ENCODE measurements around the gene KSR1. TPM values are rescaled to one million over a fixed set of nuclear protein-coding genes. Genes with fewer than 3 reads are reported as not detected.

Gene KSR1
- total RNA-seq, 2 donors from 2014 or later: 13.9 to 16.5 TPM

DNA sequence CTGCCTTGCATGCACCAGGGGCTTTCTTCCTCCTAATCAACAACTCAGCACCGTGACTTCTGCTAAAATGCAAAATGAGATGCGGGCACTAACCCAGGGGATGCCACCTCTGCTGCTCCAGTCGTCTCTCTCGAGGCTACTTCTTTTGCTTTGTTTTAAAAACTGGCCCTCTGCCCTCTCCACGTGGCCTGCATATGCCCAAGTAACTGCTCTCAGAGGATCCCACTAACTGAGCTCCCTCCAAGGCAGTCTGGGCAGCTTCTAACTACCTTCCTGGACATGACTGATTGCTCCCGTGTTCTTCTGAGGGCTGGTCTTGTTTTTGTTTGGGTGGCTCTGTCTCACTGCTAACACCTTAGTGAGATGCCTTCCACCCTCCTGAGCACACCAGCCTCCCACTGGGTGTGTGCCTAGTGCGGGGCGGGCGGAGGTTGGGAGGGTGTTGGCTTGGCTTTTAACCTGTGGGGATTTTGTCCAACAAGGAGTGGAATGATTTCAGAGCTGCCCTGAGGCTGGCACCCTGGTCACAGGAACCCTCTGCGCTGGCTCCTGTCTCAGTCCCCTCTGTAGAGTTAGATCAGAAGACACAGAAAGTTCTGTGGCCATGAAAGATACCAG lies 165.8 kb downstream of the KSR1 start:
- no peaks in the 10 kb centered on the region for H3K9me3 ChIP-seq
- H3K4me3 ChIP-seq: no peak overlapping the region
- no peak overlapping the region for H3K27ac ChIP-seq
- no peak overlapping the region for H3K9ac ChIP-seq (ENCODE audit: low read depth in 2 of 2, low read length in 2 of 2)
- no peaks in the 10 kb centered on the region for H3K36me3 ChIP-seq
- H3K4me1 ChIP-seq: no peaks in the 10 kb centered on the region
- no peaks in the 10 kb centered on the region for H3K27me3 ChIP-seq
- TF ChIP-seq, protein P1, sequence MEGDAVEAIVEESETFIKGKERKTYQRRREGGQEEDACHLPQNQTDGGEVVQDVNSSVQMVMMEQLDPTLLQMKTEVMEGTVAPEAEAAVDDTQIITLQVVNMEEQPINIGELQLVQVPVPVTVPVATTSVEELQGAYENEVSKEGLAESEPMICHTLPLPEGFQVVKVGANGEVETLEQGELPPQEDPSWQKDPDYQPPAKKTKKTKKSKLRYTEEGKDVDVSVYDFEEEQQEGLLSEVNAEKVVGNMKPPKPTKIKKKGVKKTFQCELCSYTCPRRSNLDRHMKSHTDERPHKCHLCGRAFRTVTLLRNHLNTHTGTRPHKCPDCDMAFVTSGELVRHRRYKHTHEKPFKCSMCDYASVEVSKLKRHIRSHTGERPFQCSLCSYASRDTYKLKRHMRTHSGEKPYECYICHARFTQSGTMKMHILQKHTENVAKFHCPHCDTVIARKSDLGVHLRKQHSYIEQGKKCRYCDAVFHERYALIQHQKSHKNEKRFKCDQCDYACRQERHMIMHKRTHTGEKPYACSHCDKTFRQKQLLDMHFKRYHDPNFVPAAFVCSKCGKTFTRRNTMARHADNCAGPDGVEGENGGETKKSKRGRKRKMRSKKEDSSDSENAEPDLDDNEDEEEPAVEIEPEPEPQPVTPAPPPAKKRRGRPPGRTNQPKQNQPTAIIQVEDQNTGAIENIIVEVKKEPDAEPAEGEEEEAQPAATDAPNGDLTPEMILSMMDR (IDR thresholded peaks at IDR 0.05): no peak
- DNase-seq: no peak
- intact Hi-C loops (cut with DNase I): no loop called here

DNA sequence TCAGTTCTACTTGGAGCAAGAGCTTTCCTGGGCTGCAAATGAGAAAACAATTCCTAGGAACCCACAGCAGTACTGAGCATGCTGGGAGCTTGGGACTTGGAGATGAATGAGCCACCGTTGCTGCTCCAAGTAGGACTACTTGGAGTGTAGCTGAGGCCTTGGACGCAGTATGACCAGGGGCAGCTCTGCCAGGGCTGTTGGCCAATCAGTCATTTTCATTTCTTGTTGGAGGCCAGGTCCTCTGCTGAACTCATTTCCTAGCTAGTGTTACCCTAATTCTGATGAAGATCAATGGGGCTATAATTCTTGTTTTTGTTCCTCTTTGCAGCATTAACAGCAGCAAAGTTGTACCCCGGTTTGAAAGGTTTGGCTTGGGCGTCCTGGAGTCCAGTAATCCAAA lies 166.7 kb downstream of the KSR1 start:
- no peak for DNase-seq
- Histone ChIP-seq H3K27me3 (no peaks in the 10 kb centered on the region), H3K27ac (no peak overlapping the region), H3K4me3 (no peak overlapping the region), H3K9ac (ENCODE audit: low read depth in 2 of 2, low read length in 2 of 2) (no peak overlapping the region), H3K4me1 (no peaks in the 10 kb centered on the region), H3K36me3 (no peaks in the 10 kb centered on the region), H3K9me3 (no peaks in the 10 kb centered on the region)
- TF ChIP-seq, protein P1 (IDR thresholded peaks at IDR 0.05): no peak
- intact Hi-C loops (cut with DNase I): no loop called here

DNA sequence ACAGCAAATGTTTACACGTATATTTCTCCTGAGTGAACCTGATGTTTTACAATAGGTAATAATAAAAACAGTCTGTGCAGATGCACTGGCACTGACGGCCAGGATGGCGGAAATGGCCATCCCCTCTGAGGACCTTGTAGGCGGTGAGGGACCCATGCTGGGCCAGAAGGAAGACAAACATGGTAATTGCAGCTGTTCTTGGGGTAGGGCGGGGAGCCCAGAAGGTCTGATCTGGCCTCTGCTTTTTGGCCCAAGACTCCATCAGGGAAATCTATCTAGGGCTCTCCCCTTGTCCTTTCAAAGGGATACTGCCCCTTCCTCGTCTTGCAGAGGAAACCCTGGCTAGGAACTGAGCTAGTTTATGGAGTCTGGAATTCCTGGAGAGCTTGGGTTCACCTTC lies 167.4 kb downstream of the KSR1 start:
- H3K27ac ChIP-seq: no peak overlapping the region
- no peak overlapping the region for H3K9ac ChIP-seq (ENCODE audit: low read depth in 2 of 2, low read length in 2 of 2)
- no peaks in the 10 kb centered on the region for H3K36me3 ChIP-seq
- no peak for DNase-seq
- intact Hi-C loops (cut with DNase I): no loop called here
- TF ChIP-seq, protein P1 (IDR thresholded peaks at IDR 0.05): no peak
- no peaks in the 10 kb centered on the region for H3K4me1 ChIP-seq
- H3K9me3 ChIP-seq: no peaks in the 10 kb centered on the region
- no peak overlapping the region for H3K4me3 ChIP-seq
- H3K27me3 ChIP-seq: no peaks in the 10 kb centered on the region

DNA sequence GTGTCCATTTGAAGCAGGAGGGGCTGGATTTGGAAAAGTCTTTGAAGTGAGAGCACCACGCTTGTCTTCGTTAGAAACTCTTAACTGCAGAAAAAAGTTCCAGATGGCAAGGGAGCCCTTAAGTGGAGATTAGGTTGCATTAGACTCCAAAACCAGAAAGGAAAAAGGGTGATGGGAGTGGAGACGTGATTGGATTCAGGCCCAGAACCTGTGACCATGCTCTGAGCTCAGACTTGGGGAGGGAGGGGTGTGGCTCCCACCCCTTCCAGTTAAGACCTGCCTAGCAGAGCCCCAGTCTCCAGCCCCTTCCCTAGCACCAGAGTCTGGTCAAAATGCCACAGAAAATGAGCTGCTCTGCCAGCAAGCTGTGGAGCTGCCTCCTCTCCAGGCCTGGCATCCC lies 168.3 kb downstream of the KSR1 start:
- Histone ChIP-seq H3K27ac (no peak overlapping the region), H3K27me3 (no peaks in the 10 kb centered on the region), H3K4me3 (no peak overlapping the region), H3K4me1 (no peaks in the 10 kb centered on the region), H3K36me3 (no peaks in the 10 kb centered on the region), H3K9me3 (no peaks in the 10 kb centered on the region), H3K9ac (ENCODE audit: low read depth in 2 of 2, low read length in 2 of 2) (no peak overlapping the region)
- intact Hi-C loops (cut with DNase I): no loop called here
- no peak for DNase-seq
- TF ChIP-seq, protein P1 (IDR thresholded peaks at IDR 0.05): no peak

DNA sequence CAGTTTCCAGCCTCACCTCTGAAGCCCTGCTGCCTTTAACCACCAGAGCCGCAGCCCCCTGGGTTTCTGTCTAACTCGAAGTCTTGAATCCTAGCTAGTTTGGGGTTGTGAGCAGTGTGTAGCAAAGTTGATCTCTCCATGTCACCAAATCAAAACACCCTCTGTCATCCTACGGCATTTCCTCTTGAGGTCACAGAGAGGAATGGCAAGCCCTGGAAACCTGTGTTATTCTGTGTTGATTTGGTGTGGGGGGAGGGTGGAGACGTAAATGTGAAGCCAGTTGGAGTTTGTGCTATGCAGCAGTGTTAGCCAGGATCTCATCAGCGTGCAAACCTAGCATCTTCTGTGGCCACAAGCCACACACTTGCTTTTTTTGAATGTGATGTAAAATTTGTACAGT lies 169.6 kb downstream of the KSR1 start:
- no peak overlapping the region for H3K4me3 ChIP-seq
- no peaks in the 10 kb centered on the region for H3K36me3 ChIP-seq
- no peaks in the 10 kb centered on the region for H3K9me3 ChIP-seq
- no peak for DNase-seq
- H3K27me3 ChIP-seq: no peaks in the 10 kb centered on the region
- intact Hi-C loops (cut with DNase I): no loop called here
- no peak overlapping the region for H3K9ac ChIP-seq (ENCODE audit: low read depth in 2 of 2, low read length in 2 of 2)
- no peak overlapping the region for H3K27ac ChIP-seq
- peaks cover 6% of the 10 kb centered on the region for H3K4me1 ChIP-seq
- TF ChIP-seq, protein P1 (IDR thresholded peaks at IDR 0.05): no peak
